ENCODE measurements around the gene SPACA4.
"Not testable (repeated sequence)": the region's sequence is repeated elsewhere in the genome, so short reads cannot be mapped to it uniquely, and the experiment has no call there.

Gene SPACA4

GRCh38 chr19:48618916-48619691 is 12.6 kb downstream of the SPACA4 start, which contains the start of the genes RPL18 and SPHK2:
TSS of gene RPL18 (minus strand) at chr19:48619178. CDS start at chr19:48619143, 35 bp downstream.
TSS of gene SPHK2 (plus strand) at chr19:48619506. CDS start at chr19:48620515, 1,009 bp downstream.
- DNase-seq (ENCODE audit: low read depth in 2 of 2) = peak; percentile 92 to 95

- DNase-seq (ENCODE audit: low read depth in 2 of 2) = no peak
Observed at GRCh38 chr19:48619692-48620585, 13.4 kb downstream of the SPACA4 start.

DNA sequence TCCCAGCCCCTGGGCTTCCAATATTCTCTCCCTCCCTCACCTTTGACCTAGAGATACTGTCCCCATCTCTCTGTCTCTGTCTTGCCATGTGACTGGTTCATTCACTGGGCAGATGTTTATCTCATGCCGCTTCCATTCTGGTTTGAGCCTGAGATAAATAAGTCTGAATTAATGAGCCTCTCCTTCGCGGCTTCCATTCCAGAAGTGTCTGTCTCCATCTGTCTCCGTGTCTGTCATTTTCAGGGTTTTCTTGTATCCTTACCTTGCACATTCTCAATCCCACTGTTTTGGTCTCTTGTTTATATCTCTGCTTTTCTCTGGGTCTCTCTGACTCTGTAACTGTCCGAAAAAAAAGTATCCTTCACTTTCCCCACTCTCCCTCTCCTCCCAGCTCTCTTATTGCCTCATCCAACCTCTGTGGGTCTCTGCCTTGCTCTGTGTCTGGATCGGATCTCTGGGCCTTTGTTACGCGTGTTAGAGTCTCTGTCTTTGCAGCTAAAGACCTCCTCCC is 17.1 kb downstream of the SPACA4 start:
- no peak for DNase-seq (ENCODE audit: low read depth in 2 of 2)

- DNase-seq (ENCODE audit: low read depth in 2 of 2) = peak; percentile 89 to 98
Observed at GRCh38 chr19:48624067-48624594, 17.6 kb downstream of the SPACA4 start.

DNA sequence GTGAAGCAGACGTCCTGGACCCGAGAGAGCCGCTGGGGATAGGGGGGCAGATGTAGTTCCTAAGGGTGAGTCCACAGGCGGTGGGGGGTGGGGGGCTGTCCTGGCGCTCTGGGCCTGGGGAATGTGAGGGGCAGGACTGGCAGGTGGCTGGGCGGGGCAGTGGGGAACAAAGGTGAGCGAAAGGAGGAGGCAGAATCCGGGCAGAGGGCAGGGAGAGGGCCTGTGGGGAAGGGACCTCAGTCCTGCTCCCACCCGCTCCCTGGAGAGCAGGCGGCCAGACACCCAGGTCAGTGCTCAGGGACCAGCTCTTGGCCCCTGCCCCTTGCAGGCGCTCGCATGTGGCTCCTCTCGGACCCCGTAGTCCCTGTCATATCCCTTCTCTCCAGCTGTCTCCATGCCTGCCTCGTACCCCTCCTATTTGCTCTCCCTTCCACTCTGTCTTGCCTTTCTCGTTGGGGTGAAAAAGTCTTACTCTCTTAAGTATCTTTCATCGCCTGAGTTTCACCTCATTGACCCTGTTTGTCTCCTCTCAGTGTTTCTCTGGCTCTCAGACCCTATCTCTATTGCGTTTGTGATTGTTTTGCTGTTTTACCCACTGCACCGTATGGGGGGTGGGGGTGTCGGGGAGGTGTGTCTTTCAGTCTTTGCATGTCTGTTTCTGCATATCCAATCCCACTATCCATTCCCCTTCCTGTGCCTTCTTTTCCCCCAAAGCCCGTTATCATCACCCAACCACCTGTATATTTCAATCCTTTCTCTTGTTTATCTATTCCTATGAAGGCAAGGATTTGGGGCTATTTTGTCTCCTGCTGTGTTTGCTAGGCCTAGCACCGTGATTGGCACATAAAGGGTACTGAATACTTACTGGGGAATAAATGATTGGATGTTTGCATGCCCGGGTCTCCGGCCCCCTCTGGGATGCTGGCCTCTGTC is 18.5 kb downstream of the SPACA4 start:
- DNase-seq (ENCODE audit: low read depth in 2 of 2) = no peak

DNA sequence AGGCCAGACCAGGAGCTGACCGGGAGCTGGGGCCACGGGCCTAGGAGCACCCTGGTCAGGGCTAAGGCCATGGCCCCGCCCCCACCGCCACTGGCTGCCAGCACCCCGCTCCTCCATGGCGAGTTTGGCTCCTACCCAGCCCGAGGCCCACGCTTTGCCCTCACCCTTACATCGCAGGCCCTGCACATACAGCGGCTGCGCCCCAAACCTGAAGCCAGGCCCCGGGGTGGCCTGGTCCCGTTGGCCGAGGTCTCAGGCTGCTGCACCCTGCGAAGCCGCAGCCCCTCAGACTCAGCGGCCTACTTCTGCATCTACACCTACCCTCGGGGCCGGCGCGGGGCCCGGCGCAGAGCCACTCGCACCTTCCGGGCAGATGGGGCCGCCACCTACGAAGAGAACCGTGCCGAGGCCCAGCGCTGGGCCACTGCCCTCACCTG is 19.4 kb downstream of the SPACA4 start:
- DNase-seq (ENCODE audit: low read depth in 2 of 2) = no peak

DNA sequence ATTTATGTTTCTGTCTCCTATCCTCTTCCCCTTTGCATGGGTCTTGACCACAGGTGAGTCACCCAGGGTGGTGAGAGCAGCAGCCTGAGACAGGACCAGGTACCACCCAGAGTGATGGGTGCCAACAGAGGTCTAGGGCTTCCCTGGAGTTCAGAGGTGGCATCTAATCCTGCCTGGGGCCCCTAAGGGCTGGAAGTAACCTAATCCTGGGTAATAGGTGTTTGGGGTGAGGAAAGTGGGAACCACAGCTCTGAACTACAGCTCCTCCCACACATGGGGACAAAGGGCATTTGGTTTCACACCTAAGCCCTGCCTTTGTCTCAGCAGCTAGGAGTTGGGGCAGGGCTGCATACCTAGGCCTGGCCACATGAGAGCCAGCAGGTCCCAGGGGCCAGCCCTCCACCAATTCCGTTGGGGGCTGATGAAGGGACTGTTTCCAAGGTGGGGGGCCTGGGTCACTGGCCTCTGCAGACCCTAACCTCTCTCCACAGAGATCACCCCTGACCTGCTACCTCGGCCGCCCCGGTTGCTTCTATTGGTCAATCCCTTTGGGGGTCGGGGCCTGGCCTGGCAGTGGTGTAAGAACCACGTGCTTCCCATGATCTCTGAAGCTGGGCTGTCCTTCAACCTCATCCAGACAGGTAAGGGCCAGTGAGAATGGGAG is 20.8 kb downstream of the SPACA4 start:
- no peak for DNase-seq (ENCODE audit: low read depth in 2 of 2)

- DNase-seq (ENCODE audit: low read depth in 2 of 2) = no peak
Observed at GRCh38 chr19:48627865-48628314, 21.3 kb downstream of the SPACA4 start.

DNA sequence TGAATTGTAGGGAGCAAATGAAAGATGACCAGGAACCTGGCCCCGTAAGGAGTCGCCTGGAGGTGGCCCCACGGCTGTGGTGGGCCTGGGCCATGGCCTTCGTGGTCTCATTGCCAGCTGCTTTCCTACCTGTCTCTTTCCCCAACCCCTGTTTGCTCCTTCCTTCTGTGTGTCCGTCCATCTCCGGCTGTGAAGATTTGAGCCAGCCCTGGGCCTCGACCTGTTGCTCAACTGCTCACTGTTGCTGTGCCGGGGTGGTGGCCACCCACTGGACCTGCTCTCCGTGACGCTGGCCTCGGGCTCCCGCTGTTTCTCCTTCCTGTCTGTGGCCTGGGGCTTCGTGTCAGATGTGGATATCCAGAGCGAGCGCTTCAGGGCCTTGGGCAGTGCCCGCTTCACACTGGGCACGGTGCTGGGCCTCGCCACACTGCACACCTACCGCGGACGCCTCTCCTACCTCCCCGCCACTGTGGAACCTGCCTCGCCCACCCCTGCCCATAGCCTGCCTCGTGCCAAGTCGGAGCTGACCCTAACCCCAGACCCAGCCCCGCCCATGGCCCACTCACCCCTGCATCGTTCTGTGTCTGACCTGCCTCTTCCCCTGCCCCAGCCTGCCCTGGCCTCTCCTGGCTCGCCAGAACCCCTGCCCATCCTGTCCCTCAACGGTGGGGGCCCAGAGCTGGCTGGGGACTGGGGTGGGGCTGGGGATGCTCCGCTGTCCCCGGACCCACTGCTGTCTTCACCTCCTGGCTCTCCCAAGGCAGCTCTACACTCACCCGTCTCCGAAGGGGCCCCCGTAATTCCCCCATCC is 22.1 kb downstream of the SPACA4 start:
- no peak for DNase-seq (ENCODE audit: low read depth in 2 of 2)

DNA sequence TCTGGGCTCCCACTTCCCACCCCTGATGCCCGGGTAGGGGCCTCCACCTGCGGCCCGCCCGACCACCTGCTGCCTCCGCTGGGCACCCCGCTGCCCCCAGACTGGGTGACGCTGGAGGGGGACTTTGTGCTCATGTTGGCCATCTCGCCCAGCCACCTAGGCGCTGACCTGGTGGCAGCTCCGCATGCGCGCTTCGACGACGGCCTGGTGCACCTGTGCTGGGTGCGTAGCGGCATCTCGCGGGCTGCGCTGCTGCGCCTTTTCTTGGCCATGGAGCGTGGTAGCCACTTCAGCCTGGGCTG is 22.7 kb downstream of the SPACA4 start:
- DNase-seq (ENCODE audit: low read depth in 2 of 2) = no peak

GRCh38 chr19:48629599-48630295 is 23.2 kb downstream of the SPACA4 start:
- DNase-seq (ENCODE audit: low read depth in 2 of 2) = no peak

GRCh38 chr19:48630296-48631063 is 23.9 kb downstream of the SPACA4 start:
- no peak for DNase-seq (ENCODE audit: low read depth in 2 of 2)

- no peak for DNase-seq (ENCODE audit: low read depth in 2 of 2)
Observed at GRCh38 chr19:48631225-48631624, 24.7 kb downstream of the SPACA4 start.

DNA sequence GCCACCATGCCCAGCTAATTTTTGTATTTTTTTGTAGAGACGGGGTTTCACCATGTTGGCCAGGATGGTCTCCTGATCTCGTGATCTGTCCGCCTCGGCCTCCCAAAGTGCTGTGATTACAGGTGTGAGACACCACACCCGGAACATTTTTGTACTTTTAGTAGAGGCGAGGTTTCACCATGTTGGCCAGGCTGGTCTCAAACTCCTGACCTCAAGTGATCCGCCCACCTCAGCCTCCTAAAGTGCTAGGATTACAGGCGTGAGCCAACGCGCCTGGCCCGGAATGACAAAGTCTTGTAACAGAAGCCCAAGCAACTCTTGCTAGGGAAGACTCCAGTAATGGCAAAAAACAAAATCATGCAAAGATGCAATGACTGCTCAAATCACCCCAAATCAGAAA is 25.7 kb downstream of the SPACA4 start:
- not testable (repeated sequence) for DNase-seq (ENCODE audit: low read depth in 2 of 2)

GRCh38 chr19:48632692-48633147 is 26.2 kb downstream of the SPACA4 start:
- DNase-seq (ENCODE audit: low read depth in 2 of 2) = no peak

GRCh38 chr19:48633148-48634035 is 26.9 kb downstream of the SPACA4 start:
- no peak for DNase-seq (ENCODE audit: low read depth in 2 of 2)

- DNase-seq (ENCODE audit: low read depth in 2 of 2) = no peak
Observed at GRCh38 chr19:48634036-48634342, 27.4 kb downstream of the SPACA4 start.

Data from stimulated activated CD8-positive, alpha-beta memory T cell treated with anti-CD3 and anti-CD28 coated beads, Interleukin-7, amount 100 ng/mL, for 4 hours (primary cell).